WERI-Rb-1 (cell line): ENCODE results near the gene CACNA2D1.

Experiments
- DNase-seq: peaks from one replicate; pipeline ENCODE4 v3.0.0-alpha.2; 2020
- H3K27ac ChIP-seq: fragments of 250-450 bp; sonication (Bioruptor Pico); 2 replicates; pipeline ENCODE4 v1.5.1; 2020; ENCODE audit warnings: mild to moderate bottlenecking, moderate library complexity
- H3K27me3 ChIP-seq: fragments of 250-450 bp; sonication (Bioruptor Pico); 2 replicates; pipeline ENCODE4 v1.5.1; 2021; ENCODE audit warnings: mild to moderate bottlenecking, low read depth, moderate library complexity; ENCODE audit not compliant: insufficient read depth, severe bottlenecking
- H3K36me3 ChIP-seq: fragments of 250-450 bp; sonication (Bioruptor Pico); 2 replicates; pipeline ENCODE4 v1.5.1; 2020; ENCODE audit warnings: mild to moderate bottlenecking, moderate library complexity
- H3K4me3 ChIP-seq: 2 replicates; pipeline ENCODE4 v1.5.1; 2011; ENCODE audit warnings: low read depth, mild to moderate bottlenecking, control low read depth, low read length
- H3K9me3 ChIP-seq: fragments of 250-450 bp; sonication (Bioruptor Pico); 2 replicates; pipeline ENCODE4 v1.5.1; 2021; ENCODE audit warnings: mild to moderate bottlenecking, moderate library complexity; ENCODE audit not compliant: severe bottlenecking
- CTCF ChIP-seq: IDR thresholded peaks from 2 replicates; pipeline ENCODE4 v1.5.1; 2011; ENCODE audit warnings: low read depth, mild to moderate bottlenecking, control low read depth, inconsistent platforms, low read length

CACNA2D1 gene

GRCh38 chr7:82164410-82164809, 279.2 kb downstream of the CACNA2D1 start:
- no peak overlapping the region for H3K4me3 ChIP-seq
- no peak for DNase-seq
- no peak overlapping the region for H3K27ac ChIP-seq
- no peaks in the 10 kb centered on the region for H3K27me3 ChIP-seq
- no peak for TF ChIP-seq CTCF
- no peaks in the 10 kb centered on the region for H3K9me3 ChIP-seq
- no peaks in the 10 kb centered on the region for H3K36me3 ChIP-seq

GRCh38 chr7:82163586-82163985, 280.0 kb downstream of the CACNA2D1 start:
- H3K36me3 ChIP-seq, result no peaks in the 10 kb centered on the region
- H3K9me3 ChIP-seq, result no peaks in the 10 kb centered on the region
- H3K27ac ChIP-seq, result no peak overlapping the region
- TF ChIP-seq CTCF, result no peak
- no peak for DNase-seq
- no peaks in the 10 kb centered on the region for H3K27me3 ChIP-seq
- no peak overlapping the region for H3K4me3 ChIP-seq

DNA sequence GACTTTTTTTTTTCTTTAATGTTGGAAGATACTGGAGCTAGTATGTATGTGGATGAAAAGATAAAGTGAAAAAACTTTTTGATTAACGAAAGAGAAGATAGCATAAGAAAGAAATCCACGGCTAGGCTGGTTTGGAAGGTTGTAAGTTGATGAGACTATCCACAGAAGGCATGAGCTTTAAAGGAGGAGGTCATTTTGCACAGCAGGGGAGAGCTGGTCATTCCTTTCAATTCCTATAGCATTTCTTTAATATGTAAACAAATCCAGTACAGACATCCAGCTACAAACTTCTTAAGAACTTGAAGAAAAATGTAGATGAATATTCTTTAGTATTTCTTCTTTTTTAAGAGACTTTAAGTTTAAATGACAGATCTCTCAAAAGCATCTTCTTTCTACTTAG, 281.3 kb downstream of the CACNA2D1 start:
- Histone ChIP-seq H3K27me3 (no peaks in the 10 kb centered on the region), H3K4me3 (no peak overlapping the region), H3K9me3 (no peaks in the 10 kb centered on the region), H3K27ac (no peak overlapping the region), H3K36me3 (no peaks in the 10 kb centered on the region)
- no peak for DNase-seq
- TF ChIP-seq CTCF, result no peak

GRCh38 chr7:82158327-82158726, 285.2 kb downstream of the CACNA2D1 start:
- no peak for DNase-seq

GRCh38 chr7:82156893-82157292, 286.7 kb downstream of the CACNA2D1 start:
- no peak for TF ChIP-seq CTCF

More at GRCh38 chr7:82158327-82158726, 285.2 kb downstream of the CACNA2D1 start:
- Histone ChIP-seq H3K36me3 (no peaks in the 10 kb centered on the region), H3K27ac (no peak overlapping the region), H3K4me3 (no peak overlapping the region), H3K27me3 (no peaks in the 10 kb centered on the region), H3K9me3 (no peaks in the 10 kb centered on the region)
- TF ChIP-seq CTCF, result no peak

GRCh38 chr7:82156168-82156567, 287.4 kb downstream of the CACNA2D1 start:
- no peaks in the 10 kb centered on the region for H3K36me3 ChIP-seq
- H3K9me3 ChIP-seq, result no peaks in the 10 kb centered on the region
- no peak overlapping the region for H3K27ac ChIP-seq
- DNase-seq, result no peak
- no peak overlapping the region for H3K4me3 ChIP-seq
- H3K27me3 ChIP-seq, result no peaks in the 10 kb centered on the region
- no peak for TF ChIP-seq CTCF

More at GRCh38 chr7:82156893-82157292, 286.7 kb downstream of the CACNA2D1 start:
- Histone ChIP-seq H3K4me3 (no peak overlapping the region), H3K27me3 (no peaks in the 10 kb centered on the region), H3K36me3 (no peaks in the 10 kb centered on the region), H3K9me3 (no peaks in the 10 kb centered on the region), H3K27ac (no peak overlapping the region)
- DNase-seq, result no peak
